ENCODE results near the gene GLI1.

The GLI1 gene

DNA sequence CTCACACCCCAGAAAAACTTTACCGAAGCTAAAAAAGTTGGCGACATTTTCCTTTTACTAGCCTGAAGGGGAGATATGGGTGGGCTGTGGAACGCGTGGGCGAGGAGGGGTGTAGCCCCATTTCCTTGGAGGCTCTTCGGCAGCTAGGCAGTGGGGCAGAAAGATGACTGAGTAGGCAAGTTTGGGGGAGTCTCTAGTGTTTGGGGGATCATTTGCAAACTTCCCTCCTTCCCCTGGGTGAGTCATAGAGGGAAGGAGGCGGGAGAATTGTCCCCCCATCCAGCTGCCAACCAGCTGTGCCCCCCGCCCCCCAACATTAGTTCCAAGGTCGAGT, 2.3 kb downstream of the GLI1 start:
- FAIRE-seq = no peak

- no peak for FAIRE-seq
These were observed 2.8 kb downstream of the GLI1 start for GRCh38 chr12:57462251-57462911.

GRCh38 chr12:57462912-57463253, 3.3 kb downstream of the GLI1 start:
- no peak for FAIRE-seq

DNA sequence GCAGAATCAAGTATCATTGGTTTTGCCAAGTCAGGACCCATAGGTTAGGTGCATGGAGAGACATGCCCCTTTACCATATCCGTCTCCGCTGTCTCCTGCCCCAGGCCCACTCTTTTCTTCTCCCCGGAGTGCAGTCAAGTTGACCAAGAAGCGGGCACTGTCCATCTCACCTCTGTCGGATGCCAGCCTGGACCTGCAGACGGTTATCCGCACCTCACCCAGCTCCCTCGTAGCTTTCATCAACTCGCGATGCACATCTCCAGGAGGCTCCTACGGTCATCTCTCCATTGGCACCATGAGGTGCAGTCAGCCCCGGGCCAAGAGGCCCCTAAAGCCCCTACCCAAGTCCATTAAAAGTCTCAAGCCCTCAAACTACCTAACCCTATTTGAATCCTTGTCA, 5.0 kb downstream of the GLI1 start:
- FAIRE-seq = no peak

- FAIRE-seq = no peak
These were observed 5.6 kb downstream of the GLI1 start for GRCh38 chr12:57465030-57465746.

GRCh38 chr12:57465747-57466505, 6.3 kb downstream of the GLI1 start:
- no peak for FAIRE-seq

DNA sequence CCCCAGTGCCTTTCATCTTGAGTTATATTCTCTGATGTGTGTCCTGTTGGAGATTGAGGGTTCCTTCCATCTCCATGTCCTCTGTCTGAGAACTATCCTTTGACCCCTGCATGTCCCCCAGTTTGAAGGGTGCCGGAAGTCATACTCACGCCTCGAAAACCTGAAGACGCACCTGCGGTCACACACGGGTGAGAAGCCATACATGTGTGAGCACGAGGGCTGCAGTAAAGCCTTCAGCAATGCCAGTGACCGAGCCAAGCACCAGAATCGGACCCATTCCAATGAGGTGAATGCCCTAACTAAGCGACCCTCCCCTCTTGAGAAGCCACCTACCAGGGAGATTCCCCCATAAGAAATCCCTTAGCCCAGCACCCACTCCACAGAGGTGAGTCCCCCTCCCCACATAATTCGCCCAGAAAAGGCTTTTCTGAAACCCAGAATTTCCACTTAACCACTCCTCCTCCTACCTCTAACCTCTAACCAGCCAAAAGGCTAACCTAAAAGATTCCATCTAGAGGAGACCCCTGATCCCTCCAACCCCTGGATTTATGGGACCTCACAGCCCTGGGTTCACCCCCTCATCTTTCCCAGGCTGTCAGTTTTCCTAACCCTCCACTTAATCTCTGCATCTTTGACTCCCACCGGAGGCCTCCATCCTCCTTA, 7.8 kb downstream of the GLI1 start:
- FAIRE-seq = no peak

DNA sequence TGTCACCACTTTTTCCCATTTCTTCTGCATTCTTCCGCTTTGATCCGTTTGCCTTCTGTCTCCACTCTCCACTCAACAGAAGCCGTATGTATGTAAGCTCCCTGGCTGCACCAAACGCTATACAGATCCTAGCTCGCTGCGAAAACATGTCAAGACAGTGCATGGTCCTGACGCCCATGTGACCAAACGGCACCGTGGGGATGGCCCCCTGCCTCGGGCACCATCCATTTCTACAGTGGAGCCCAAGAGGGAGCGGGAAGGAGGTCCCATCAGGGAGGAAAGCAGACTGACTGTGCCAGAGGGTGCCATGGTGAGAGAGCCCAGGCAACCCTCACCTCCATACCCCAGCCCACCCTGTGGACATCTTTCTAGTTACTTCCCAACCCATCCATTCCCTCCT, 8.3 kb downstream of the GLI1 start:
- FAIRE-seq = no peak

DNA sequence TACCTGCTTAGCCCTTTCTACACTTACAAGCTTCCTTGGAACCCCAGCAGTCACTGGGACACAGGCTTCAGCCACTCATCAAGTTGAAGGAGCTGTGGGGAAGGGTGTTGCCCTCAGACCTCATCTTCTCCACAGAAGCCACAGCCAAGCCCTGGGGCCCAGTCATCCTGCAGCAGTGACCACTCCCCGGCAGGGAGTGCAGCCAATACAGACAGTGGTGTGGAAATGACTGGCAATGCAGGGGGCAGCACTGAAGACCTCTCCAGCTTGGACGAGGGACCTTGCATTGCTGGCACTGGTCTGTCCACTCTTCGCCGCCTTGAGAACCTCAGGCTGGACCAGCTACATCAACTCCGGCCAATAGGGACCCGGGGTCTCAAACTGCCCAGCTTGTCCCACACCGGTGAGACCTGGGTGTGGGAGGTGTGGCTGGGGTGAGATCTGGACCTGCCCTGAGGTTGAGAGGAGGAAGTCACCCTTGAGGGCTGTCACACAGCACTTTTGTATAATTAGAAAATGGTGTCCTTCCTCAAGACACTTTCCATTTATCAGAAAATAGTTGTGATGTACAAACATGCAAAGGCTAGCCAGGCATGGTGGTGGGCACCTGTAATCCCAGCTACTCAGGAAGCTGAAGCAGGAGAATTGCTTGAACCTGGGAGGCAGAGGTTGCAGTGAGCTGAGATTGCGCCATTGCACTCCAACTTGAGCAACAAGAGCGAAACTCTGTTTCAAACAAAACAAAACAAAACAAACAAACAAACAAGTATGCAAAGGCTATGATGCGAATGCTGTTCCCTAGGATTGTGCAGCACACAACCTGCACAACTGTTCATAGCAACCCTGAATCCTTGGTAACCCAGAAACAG, 9.9 kb downstream of the GLI1 start:
- no peak for FAIRE-seq

DNA sequence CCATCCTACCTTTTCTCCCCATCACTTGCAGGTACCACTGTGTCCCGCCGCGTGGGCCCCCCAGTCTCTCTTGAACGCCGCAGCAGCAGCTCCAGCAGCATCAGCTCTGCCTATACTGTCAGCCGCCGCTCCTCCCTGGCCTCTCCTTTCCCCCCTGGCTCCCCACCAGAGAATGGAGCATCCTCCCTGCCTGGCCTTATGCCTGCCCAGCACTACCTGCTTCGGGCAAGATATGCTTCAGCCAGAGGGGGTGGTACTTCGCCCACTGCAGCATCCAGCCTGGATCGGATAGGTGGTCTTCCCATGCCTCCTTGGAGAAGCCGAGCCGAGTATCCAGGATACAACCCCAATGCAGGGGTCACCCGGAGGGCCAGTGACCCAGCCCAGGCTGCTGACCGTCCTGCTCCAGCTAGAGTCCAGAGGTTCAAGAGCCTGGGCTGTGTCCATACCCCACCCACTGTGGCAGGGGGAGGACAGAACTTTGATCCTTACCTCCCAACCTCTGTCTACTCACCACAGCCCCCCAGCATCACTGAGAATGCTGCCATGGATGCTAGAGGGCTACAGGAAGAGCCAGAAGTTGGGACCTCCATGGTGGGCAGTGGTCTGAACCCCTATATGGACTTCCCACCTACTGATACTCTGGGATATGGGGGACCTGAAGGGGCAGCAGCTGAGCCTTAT, 10.8 kb downstream of the GLI1 start:
- no peak for FAIRE-seq

DNA sequence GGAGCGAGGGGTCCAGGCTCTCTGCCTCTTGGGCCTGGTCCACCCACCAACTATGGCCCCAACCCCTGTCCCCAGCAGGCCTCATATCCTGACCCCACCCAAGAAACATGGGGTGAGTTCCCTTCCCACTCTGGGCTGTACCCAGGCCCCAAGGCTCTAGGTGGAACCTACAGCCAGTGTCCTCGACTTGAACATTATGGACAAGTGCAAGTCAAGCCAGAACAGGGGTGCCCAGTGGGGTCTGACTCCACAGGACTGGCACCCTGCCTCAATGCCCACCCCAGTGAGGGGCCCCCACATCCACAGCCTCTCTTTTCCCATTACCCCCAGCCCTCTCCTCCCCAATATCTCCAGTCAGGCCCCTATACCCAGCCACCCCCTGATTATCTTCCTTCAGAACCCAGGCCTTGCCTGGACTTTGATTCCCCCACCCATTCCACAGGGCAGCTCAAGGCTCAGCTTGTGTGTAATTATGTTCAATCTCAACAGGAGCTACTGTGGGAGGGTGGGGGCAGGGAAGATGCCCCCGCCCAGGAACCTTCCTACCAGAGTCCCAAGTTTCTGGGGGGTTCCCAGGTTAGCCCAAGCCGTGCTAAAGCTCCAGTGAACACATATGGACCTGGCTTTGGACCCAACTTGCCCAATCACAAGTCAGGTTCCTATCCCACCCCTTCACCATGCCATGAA, 11.5 kb downstream of the GLI1 start:
- no peak for FAIRE-seq

GRCh38 chr12:57471661-57472060, 12.1 kb downstream of the GLI1 start:
- no peak for FAIRE-seq

- FAIRE-seq = no peak
These were observed 12.8 kb downstream of the GLI1 start for GRCh38 chr12:57472391-57472790.

- no peak for FAIRE-seq
These were observed 13.8 kb downstream of the GLI1 start for GRCh38 chr12:57473392-57473791.

DNA sequence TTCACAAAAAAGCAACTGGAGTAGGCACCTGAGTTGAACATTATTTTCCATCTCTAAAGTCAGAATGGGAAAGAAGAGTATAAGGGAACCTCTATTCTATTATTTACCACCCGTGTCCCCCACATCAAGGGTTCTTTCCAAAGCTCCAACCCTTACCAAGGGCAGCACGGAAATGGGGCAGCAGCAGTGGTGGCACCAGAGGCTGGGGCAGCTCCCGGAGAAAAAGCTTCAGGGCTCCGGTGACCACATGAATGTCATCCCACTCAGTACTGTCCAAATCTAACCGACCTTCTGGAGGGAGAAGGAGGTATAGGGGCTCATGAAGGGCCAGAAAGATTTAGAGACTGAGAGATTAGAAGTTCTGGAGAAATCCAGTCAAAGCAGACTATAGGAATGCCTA, 14.3 kb downstream of the GLI1 start:
- no peak for FAIRE-seq

DNA sequence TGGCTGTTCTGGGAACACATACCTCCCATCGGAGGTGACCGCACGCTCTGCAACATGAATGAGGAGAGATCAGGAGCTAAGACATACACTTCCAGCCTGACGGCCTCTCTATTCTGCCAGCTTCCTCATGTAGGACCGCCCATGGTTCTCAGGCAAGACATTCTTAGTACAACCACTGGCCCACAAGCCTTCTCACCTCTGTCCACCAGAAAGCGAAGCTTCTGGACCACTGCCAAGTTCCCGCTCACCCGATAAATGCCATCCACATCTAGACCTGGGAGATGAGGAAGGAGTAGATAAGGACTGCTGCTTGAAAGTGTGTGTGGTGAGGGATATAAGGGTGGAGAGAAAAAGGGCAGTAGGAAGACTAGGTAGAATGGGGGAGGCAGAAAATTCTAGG, 14.8 kb downstream of the GLI1 start:
- no peak for FAIRE-seq

GRCh38 chr12:57474862-57475261, 15.3 kb downstream of the GLI1 start:
- FAIRE-seq = no peak

- FAIRE-seq = no peak
These were observed 15.9 kb downstream of the GLI1 start for GRCh38 chr12:57475271-57476161.

DNA sequence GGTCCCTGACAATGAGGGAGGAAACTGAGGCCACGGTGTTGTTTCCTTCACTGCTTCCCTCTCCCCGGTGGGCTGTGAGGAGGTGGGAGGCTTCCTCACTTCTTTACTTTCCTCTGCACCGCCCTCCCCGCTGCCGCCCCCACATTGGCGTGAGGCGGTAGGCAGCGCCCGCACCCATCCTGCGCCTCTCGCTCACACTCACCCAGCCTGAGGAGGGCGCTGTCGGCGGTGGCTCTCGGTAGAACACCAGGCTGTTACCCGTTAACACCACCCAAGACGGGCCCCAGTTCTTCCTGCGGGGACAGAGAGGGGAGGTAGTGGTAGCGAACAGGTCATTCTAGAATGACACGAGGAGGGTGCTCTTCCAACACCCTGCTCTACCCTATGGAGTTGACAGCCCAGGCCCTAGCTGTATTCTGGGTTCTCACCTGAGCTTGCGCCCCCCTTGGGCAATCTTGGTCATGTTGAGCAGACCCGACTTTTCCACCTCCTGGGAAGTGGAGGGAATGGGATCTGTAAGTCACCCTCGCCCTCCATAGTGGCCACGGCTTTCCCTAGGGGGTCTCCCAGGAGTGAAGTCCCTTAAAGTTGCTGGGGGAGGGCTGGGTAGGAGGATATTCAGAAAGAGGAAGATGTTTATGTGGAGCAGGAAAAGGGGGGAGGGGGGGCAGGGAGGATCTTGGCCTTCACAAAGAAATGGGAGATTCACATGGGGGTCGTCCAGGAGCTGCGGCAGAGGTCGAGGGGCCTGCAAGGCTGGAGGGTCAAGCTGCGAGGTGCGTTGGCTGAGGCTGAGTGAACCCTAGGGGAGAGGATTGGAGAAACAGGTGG, 16.8 kb downstream of the GLI1 start:
- FAIRE-seq = no peak

Data from A204.1 (cell line).